Dermis microvascular lymphatic vessel endothelial cell (primary cell): ENCODE results near the gene PDE10A. TPM values are rescaled to one million over a fixed set of nuclear protein-coding genes. Genes with fewer than 3 reads are reported as not detected.

ENCODE experiments used
- DNase-seq, 2 donors: peaks; one replicate each; pipeline versions ENCODE4 v3.0.0 to v3.0.0-alpha.2; 2010; ENCODE audit warnings: low read depth in 2 of 2
- total RNA-seq: library from RNA; depleted of rRNA; stranded (reverse); fragments of >200 nt; gene quantifications from 2 replicates; pipeline ENCODE4 v1.2.1, GENCODE V29; 2014

The PDE10A gene
- total RNA-seq, 1 donor from 2014 or later: 8.0 TPM

DNA sequence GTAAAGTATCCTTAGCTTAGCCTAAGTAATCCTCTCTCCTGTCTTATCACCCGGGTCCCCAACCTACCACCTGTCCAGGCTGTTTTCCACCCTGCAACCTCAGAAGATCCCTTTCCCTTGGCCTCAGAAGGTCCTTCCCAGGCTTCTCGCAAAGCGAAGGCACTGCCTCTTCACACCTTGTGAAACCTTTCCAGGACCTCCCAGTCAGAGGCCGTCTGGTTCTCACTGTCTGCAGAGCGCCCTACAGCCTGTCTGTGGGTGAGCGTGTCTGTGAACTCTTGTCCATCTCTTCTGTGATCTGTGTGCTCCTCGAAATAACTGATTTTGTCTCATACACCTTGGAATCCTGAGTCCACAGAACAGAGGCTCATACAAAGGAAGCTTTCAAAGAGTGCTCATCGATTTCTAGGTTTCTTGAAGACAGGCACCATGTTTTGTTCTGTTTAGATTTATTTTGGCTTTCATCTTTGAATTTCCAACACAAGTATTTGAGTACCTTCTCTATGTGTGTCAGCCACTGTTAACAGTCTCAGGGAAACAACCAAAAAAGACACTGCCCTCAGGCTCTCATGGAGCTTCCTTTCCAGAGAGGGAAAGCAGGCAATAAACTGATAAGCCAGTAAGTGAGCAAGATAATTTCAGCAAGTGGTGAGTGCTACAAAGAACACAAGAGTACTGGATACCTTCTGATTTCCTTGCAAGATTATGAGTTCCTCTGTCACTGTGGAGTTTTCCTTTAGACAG, 6.3 kb downstream of the PDE10A start:
- DNase-seq: no peak

GRCh38 chr6:165655191-165655590, 7.8 kb downstream of the PDE10A start:
- DNase-seq: no peak

- DNase-seq: no peak
These were observed 8.9 kb downstream of the PDE10A start for GRCh38 chr6:165654144-165654543.

GRCh38 chr6:165653607-165654006, 9.4 kb downstream of the PDE10A start:
- DNase-seq: no peak

- DNase-seq: peak; percentile 53 to 81
These were observed 9.8 kb downstream of the PDE10A start for GRCh38 chr6:165653196-165653595.

DNA sequence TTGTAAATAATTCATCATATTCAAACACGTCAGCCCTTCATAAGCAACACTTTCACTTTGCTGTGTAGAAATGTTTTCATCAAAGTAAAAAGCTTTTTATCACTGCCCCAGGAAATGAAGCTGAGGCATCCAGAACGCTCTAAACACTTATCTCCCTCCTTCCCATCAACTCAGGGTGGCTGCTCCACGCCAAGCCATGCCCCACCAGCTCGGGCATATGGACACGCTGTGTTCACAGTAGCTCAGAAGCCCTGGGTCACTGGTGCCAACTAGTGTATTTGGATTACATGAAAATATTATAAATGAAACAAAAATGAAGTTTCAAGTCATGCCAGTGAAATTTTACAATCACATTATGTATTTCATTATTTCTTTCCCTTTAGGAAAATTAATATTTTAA, 10.3 kb downstream of the PDE10A start:
- no peak for DNase-seq

- DNase-seq: no peak
These were observed 13.6 kb downstream of the PDE10A start for GRCh38 chr6:165649166-165650137.

DNA sequence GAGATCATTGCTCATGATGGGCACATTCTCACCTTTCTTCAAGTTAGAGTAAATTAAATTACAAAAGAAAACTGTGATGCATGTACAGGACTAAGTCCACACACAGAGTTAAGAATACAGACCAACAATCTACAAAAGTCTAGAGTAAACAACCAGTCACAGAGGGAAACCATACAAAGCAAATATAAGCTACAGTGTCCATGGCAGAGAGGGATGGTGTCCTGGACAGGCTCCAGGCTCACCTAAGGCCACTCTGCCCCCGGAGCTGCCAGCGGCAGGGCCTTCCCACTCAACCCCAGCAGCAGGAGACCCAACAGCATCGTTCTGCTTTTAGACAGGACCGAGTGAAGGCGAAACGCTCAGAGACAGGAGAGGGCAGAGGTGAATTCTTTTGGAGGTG, 16.0 kb downstream of the PDE10A start:
- DNase-seq: no peak

GRCh38 chr6:165645919-165646318, 17.1 kb downstream of the PDE10A start:
- DNase-seq: no peak

DNA sequence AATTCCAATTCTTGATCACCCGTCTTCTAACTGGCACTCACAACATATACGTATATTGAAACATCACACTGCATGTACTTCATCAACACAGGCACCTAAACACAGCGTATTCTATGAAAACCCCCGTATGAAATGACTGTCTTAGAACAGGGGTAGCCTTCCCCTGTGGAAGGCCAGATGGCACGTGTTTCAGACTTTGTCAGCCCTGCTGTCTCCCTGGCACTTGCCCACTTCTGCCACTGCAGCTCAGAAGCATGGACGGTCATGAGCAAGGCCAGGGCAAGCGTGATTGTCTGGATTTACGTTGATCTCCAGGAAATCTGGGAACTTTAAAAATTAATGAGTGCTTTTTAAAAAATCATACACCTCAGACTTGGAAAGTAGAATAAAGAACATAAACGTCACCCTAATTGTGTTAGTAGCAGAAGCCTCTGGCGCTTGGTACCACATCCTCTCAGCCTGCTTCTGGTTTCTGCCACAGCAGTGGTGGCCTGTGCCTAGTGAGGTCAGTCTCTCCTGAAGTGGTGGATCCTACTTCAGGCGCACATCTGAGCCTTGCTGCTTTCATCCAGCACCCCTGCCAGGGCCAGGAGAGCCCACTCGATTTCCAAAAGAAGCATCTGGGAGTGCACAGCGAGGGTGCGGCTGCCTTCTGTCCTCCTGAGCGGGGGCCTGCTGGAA, 18.3 kb downstream of the PDE10A start:
- no peak for DNase-seq

- no peak for DNase-seq
These were observed 20.0 kb downstream of the PDE10A start for GRCh38 chr6:165643015-165643414.

GRCh38 chr6:165641672-165642156, 21.3 kb downstream of the PDE10A start:
- DNase-seq: no peak

DNA sequence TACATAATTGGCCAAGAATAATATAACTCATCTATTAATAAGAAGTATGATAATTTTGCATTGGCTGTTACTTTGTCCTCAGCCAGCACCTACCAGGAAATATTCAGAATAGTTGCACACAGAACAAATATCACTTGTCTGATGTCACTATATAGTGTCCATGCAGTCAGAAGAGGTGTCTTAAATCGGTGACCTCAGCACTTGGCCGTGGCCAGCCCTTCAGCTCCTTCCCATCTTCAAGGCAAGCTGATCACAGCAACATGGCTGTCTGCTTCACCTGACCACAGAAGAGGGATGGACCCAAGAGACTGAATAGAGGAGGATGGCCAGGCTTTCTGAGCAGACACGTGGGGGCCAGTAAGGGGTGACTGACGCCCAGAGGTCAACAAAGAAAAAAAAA, 22.2 kb downstream of the PDE10A start:
- no peak for DNase-seq

GRCh38 chr6:165638530-165638929, 24.5 kb downstream of the PDE10A start:
- DNase-seq: no peak

GRCh38 chr6:165637586-165637985, 25.5 kb downstream of the PDE10A start:
- no peak for DNase-seq

GRCh38 chr6:165636402-165637048, 26.5 kb downstream of the PDE10A start:
- peak in 1 of 2 donors; percentile 70 for DNase-seq

DNA sequence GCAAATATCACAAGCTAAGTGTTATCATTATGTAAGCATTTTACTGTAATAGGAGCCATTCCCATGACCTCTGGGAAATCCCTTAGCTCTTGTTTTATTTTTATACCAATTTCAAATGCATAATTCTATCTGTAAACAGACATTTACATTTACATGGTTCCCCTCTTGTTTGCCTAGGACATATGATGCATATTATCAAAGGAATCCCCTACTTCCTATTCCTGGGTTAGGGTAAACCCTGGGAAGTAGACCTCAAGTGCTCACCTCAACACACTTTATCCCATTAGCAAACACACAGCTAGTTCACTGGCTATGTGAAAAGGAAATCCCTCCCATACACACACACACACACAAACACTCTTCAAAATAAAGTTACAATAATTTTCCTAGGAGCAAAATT, 27.1 kb downstream of the PDE10A start:
- peak; percentile 26 to 79 for DNase-seq

GRCh38 chr6:165634101-165634880, 28.8 kb downstream of the PDE10A start:
- DNase-seq: peak in 1 of 2 donors; percentile 53

GRCh38 chr6:165632194-165632593, 30.8 kb downstream of the PDE10A start:
- peak in 1 of 2 donors; percentile 29 for DNase-seq

DNA sequence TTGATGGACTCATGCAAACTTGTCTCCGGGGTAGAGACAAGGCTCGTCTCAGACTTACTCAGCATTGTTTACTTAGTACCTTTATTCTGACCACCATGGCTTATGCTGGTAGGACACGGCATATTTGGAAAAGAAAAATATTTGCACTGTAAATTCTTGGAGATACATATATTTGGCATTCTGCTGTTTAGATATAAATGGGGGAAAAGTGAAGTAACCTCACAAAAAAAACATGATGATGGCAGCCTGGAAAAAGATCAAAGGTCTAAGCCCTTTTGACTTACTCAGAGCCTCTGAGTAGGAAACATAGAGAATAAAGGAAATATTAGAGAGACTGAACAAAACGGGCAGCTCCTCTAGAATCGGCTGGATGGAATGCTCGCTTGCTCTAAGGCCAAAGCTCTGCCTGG, 32.5 kb downstream of the PDE10A start:
- DNase-seq: peak in 1 of 2 donors; percentile 35
